NCI-H2107 (cell line): ENCODE results near the gene MORN1.

Experiments used
- DNase-seq: peaks from one replicate; lab custom pipeline; 2025; lab: John Stamatoyannopoulos, UW

MORN1 gene

DNA sequence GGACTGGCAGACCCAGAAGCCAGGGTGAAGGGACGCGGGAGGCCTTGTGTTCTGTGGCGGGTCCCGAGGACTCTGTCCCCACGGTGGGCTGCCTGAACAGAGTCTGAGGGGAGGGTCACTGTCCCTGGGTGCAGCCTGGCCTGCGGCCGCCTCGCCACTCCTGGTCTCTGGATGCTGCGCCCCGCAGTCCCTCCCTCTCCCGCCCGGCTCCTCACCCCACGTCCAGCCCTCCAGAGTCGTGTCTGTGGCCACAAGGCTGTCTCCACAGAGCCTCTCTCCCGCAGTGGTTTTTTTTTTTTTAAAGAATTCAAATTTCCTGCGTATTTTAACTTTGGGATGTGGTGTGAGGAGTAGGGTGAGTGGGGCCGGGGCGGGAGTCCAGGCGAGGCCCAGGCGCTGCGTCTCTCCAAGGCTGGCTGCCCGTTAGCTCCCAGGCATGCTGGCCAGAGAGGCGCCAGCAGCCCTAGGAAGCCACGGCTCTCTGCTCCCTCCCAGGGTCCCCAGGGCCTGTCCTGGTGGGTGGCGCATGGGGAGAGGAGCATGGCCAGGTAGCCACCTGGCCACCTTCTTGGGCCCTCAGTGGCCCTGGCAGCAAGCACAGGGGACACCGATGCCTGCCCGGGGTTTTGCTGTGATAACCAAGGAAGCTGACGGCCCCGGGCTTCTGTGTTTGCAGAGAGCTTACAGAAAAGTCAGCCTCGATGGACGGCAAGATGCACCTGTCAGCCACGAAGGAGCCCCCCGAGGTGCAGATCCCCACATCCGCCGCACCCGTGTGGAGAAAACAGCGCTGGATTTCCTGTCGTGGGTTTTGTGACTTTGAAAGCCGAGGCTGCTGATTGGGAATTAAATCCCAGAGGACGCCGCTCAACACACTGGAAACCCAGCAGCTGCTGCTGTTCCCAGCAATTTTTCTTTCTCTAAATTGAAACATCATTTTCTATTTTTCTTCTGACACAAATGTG is 72.8 kb downstream of the MORN1 start:
- no peak for DNase-seq

DNA sequence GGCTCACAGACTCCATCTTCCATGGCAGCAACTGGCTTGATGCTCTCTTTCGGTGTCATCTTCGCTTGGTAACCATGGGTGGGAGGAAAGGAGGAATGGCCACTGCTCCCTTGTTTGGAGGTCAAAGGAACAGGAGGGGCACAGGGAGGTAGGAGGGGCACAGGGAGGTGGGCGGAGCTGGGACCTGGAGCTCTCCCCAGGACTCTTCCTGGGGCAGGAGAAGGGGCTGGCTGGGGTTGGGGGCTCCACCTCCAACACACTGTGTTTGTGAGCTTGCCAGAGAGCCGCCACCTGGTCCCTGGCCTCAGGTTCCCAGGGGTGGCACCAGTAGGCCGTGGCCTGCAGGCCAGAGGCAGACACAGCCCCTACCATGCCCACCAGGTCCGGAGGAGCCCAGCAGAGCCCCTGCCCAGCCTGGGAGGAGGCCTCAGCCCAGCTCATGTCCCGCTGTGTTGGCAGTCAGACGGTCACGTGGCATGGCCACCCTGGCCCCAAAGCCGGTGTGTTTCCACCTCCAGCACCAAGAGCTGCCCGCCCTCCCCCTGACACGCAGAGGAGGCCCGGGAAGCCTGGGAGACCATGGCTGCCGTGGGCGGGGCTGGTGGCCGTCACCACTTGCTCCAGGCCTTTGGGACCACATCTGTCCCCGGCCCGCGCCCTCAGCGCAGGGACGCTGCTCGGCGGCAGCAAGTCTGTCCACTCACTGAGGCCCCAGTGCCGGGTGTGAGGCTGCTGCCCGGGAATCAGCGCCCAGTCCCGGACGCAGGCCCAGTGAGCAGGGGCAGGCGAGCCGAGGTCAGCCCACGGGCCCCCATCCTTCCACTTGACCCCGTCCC is 73.9 kb downstream of the MORN1 start:
- no peak for DNase-seq

DNA sequence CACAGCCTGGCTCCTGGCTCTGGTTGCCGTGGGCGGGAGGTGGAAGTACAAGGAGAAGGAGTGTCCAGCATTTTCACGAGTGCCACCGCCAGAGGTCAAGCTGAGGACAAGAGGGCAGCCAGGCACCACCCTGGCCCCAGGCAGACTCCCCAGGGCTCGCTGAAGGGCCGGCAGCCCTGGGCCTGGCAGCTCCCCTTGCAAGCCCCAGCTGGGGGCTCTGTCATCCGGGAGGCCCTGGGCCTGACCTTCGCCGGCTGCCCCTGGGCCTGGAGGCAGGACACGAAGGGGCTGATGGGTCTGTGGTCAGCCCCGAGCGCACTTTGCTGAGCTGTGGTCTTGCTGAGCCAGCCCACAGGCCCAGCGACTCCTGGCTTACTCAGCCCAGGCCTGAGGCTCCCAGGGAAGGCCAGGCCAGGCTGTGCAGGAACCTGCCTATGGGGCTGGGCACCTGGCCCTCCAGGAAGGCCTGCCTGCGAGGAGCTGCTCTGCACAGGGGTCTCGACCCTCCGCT is 74.8 kb downstream of the MORN1 start:
- no peak for DNase-seq

DNA sequence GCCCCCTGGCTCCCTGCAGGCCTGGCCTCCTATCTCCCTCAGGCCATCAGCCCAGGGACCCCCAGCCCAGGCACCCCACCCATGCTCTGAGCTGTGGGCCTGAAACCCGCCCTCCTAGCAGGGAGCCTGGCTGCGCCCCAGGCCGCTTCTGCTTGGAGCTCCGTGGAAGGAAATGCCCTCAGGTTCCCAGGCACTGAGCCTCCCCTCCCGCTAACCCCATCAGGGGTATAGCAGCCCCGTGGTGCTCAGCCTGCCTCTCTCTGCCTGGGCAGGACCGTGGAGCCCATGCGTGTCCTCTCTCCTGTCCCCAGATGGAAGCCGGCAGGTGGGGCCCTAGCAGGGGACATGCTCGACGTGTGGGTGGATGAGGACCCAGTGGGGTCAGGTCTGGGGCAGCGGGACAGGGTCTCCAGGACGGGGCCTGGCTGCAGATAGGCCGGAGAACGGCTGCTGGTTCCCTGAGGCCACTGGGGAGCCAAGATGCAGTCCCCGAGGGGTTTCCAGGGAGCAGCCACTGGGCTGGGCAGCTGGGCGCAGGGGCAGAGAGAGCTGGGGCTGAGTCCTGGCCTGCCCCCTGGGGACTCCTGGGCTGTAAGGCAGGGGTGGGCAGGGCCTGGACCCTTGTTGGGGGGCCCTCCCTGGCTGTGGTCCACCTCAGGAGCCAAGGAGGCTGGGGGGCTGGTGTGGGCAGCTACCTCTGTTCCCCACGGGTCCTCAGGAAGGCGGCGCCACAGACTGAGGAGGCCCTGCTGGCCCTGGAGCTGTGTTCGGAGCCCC is 75.5 kb downstream of the MORN1 start:
- no peak for DNase-seq

DNA sequence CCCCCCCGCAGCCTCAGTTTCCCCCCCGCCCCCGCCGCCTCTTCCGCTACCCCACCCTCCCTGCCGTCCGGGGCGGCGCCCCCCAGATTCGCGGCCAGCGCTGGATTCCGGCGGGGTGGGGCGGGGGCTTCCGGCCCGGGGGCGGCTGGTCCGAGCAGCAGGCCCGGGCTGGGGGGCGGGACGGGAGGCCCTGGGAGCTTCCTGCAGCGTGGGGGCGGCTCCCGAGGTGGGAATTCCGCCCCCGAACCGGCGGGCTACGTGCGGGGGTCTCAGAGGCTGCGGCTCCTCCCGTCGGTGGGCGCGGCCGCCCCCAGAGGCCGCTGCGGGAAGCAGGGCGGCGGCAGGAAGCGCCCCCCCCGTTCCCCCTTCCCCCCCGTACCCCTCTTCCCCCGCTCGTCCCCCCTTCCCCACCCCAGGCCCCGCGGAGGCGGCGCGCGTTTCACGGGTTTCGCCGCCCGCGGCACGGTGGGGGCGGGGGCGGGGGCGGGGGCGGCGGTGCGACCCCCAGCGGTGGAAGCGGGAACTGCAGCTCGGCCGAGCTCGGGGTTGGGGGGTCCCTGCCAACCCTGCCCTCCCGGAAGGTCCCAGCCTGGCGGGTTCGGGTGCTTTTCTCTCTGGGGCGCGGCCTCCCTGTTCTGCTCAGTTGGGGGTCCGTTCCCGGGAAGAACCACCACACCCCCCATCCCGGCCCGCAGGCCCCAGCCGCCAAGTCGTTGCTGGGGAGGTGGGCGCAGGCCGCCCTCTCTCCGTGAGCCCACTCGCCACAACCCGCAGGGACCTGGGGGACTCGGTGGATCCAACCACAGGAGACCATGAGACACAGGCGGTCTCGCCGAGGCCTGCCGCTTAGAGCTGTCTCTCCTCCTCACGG is 76.3 kb downstream of the MORN1 start:
- no peak for DNase-seq

DNA sequence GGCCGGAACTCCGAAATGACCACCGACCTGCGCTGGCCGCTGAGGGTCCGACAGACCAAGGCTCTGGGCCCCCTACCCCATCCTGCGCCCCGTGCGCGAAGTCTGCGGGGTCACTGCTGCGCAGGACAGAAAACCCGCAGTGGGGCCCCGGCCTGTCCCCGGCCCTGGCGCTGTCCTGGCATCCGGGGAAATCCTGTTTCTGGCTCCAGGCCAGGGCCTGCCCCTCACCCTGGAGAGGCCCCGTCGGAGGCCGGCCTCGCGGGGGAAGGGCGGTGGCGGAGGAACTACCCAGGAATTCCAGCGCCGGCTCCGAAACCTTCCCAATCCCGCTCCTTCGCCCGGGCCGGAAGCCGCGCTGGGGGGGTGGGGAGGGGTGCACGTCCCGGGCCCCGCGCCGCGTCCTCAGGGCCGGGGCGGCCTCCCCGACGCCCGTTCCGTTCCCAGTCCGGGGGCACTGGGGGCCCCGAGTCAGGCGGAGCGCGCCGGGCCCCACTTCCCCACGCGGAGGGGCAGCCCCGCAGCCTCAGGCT is 77.0 kb downstream of the MORN1 start:
- no peak for DNase-seq

DNA sequence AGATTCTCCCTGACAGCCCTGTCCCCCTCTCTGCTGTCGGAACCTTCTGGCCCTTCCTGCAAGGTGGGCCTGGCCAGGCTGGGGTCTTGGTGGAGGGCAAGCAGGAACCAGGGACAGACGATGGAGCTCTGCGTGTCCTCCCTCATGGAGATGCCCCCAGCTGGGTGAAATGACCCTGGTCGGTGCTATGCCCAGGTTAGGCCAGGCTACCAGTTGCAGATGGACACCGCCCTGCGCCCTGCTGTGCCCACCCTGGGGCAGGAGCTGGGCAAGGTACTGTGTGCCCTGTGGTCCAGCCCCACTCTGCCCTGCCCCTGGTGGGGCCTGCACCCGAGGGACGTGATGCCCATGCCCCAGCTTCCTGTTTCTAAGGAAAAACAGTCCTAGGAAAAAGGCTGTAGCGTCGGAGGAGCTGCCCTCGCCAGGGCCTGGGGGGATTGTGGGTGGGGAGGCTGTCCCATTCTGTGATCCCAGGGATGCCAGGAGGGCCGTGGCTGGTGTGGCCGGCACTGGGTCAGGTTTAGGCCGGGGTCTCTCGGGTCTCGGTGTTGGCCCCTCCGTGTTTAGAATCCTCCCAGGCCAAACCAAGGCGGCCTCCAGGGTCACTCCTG is 77.6 kb downstream of the MORN1 start:
- DNase-seq = no peak

DNA sequence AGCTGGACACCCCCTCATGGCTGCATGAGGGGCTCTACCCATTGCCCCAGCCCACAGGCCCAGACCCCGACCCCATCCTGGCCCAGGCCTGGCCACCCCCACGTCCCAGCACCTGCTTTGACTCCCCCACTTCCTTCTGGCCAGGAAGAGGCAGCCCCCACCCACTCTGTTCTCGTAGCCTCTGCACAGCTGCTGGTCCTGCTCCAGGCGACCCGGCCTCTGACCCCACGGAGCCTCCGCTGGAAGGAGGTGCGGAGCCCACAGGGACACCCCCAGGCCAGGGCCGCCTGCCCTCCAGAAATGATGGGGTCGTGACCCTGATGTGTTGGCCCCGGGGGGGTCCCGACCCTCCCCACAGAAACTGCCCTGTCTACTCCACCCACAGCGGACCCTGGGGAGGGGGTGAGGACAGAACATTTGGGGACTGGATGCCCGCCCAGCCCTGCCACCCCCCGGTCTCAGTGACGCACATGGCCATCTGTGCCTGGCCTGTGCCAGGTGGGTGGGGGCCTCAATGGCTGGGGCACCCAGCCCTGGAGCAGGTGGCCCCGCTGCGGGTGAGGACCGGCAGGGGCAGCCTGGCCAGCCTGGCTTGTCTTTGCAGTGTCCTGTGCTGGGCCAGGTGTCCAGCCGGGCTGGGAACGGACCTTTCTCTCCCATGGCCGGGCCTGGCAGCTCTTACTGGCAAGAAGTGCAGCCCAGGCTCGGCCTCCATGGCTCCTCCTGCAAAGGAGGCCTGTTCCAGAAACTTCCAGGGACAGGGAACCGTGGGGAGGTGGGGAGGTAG is 78.6 kb downstream of the MORN1 start:
- no peak for DNase-seq

DNA sequence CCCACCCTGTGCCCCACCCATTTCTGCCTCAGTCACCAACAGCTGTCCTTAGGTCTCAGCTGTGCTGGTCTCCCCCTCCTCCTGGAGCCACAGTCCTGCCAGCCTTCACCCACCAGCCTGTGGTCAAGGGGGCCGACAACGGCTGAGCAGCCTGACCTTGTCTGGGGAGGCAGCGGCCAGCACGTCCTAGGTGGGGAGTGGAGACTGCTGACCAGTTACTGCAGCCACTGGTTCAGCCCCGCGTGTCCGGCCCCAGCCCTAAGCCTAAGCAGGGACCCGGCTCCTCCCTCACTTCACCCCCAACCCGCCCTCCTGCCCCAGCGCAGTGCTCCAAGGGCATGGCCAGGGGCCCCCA is 79.2 kb downstream of the MORN1 start:
- no peak for DNase-seq

DNA sequence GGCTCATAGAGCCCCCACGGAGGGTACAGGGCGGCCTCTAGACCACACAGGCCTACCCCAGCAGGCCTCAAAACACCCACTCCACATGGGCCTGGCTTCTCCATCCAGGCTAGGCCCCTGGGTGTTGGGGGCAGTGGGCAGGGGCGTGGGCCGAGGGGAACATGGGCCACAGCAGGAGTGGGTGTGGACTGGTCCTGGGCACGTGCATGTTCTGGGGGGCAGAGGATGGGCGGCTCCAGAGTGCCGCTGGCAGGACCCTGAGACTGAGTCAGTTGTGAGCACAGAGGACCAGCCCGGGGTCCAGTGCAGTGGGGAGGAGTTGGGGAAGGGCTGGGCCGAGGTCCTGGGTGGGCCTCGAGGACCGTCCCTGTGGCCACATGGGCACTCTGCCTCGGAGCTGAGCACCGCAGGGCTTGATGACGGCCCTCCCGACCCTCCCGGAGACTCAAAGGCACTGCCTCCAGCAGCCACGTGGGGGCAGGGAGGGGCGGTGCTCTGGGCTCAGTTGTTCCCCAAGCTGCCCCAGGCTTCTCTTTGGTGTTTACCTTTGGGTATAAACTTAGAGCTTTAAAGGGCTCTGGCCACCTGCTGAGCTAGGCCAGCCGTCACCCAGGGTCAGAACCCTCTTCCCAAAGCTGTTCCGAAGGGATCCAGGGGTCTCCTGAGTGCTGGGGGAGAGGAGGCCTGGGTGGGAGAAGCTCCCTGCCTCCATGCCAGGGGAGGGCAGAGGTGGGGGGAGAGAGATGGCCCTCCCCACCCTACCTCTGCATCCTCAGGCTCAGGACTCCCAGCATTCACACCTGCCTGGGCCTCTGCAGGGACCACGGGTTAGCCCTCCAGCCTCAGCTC is 79.9 kb downstream of the MORN1 start:
- DNase-seq = no peak

DNA sequence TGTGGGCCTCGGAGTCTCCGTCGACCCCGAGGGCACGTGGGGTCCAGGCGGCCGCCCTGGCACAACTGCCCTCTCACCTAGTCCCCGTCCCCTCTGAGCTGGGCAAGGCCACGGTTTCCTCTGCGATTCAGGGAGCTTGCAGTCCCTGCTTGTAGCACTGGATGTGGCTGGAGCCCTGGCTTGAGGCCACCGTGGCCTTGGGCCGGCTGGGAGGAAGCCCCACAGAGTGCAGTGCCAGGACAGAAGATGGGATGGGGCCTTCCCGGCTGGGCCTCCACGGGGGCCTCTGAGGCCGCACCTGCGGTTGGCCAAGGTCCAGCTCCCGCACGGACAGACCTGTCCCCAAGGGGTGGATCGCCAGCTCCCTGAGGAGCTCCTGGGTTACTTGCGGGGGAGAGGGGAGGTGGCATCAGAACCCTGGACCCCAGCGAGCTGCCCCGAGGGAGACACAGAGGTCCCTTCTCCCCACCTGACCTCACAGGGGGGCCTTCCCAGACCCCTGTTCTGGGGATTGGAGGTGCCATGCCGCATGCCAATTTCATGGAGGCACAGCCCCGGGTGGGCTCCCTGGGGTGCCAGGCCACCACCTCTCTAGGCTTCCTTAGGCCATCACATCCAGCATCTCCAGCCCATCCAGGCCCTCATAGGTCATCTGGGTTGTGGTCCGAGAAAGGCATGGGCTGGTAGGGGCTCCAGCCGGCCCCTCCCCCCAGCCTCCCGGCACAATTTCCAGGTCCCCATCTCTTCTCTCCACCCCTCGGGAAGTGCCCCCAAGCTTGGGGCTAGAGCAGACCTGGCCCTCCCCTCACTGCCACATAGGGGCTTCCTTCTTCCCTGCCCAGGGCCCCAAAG is 80.8 kb downstream of the MORN1 start:
- no peak for DNase-seq

DNA sequence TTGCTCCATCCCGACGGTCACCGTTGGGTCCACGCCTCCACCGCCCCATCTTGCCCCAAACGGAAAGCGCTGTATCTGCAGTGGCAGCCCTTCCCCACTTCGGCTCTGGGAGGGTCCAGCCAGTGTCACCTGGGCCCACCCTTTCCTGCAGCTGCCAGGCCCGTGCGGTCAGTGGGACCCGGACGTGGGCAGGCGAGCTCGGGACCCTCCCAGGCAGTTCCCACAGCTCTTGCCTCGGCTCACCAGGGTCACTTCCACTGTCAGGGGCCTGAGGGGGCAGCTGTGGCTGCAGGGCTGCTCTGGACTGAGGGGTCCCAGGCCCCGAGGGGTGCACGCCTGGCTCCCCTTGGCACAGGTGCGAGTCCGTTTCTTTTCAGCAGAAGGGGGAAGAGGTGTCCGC is 82.5 kb downstream of the MORN1 start:
- no peak for DNase-seq

DNA sequence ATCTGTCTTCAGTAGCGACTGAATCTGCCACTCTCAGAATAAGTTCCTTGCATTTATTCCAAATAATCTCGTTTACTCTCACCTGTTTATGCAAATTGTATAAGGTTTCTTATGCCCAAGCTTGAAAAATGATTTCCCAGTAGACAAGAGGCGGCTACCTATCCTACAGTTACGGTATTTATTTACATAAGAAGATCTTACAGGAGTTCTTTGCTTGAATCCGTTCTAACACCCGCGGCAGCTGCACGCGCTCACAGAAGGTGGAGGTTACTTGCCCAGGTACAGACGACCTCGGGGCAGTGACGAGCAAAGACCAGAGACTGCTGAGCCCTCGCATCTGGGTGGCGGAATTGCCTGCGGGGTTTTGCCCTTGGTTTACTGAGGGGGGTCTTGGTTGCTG is 83.4 kb downstream of the MORN1 start:
- no peak for DNase-seq

DNA sequence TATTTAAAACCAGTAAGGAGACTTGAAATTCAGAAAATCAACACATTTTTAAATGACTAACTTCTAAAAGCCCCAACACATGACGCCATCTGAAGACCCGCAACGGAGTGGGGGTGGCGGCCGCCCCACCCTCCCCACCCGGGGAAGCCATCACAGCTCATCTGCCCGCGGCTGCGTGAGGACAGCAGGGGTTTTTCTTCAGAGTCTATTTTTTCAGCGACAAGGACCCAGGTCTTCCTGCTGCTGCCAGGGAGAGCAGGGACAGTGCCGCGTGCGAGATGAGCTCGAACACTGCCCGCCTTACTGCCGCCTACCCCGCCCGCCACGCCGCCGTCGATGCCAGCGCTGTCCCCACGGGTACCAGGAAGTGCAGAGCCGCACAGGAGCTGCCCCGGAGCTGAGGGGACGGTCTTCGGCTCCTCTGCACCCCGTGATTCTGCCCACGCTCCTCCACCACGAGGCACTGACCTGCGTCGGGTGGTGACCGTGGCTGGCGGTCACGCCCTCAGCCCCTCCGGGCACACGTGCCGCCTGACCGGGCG is 84.2 kb downstream of the MORN1 start:
- DNase-seq = no peak

DNA sequence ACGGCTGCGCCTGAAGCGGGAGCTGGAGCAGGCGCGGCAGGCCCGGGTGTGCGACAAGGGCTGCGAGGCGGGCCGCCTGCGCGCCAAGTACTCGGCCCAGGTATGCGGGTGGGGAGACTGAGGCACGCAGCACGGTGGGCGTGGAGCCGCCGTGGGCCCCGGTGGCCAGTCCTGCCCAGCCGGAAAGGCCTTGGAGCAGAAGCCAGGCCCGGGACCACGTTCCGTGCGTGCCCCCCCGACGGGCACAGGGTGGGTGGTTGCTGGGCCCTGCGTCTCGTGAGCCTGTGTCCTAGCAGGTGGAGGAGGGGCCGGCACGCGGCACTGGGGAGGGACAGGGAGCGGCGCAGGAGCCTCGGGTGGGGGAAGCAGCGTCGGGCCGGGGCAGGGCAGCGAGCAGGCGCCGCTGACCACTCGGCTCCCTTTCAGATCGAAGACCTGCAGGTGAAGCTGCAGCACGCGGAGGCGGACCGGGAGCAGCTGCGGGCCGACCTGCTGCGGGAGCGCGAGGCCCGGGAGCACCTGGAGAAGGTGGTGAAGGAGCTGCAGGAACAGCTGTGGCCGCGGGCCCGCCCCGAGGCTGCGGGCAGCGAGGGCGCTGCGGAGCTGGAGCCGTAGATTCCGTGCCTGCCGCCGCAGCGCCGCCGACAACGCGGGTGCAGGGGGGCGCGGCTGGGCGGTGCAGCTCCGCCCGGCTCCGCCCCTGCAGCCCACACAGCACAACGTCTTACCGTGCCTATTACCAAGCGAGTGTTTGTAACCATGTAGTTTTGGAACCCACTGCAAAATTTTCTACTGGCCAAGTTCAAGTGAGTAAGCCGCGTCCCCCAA is 85.0 kb downstream of the MORN1 start:
- no peak for DNase-seq

DNA sequence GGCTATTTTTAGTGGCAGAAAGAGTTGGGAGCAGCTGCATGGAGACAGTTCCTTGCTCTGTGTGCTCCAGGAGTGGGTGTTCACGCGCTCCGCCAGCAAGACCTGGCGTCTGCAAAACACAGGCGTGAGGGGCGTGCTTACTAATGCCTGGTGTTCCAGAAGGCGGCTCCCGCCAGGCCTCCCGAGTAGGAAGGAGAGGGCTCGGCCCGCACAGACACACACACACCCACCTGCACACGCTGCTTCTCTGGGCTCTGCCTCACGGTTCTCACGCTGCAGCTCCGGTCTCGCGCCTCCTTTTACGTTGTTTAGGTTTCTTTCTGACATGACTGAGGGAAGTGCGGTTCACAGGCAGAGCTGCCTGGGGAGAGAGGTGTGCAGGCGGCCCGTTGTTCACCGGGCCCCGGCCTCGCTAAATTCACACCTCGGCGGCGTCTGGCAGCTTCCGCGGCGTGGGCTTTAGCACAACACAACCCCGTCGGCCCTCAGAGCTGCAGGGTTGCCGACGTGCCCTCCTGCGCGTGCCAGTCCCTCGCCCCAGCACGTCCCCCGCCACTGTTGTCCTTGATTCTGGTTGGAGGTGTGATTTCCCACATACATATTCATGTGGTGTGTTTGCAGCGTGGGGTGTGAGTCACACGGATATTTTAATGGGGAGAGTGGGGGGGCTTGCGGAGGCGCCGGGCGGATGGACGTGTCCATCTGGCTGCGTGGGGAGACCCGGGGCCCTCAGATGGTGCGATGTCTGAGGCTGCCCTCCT is 86.3 kb downstream of the MORN1 start:
- no peak for DNase-seq
